SK-N-SH (cell line): Measurements from ENCODE around the gene RASGEF1C. TPM values are rescaled to one million over a fixed set of nuclear protein-coding genes. Genes with fewer than 3 reads are reported as not detected.
"Not testable (repeated sequence)": the region's sequence is repeated elsewhere in the genome, so short reads cannot be mapped to it uniquely, and the experiment has no call there.

Experiments
- CTCF ChIA-PET: fragments of 300-600, 350-600 bp; formaldehyde crosslinking; extraction: SDS; loops from one replicate; lab custom pipeline; 2021; lab: Yijun Ruan, JAX
- POLR2A ChIA-PET: fragments of 350-600 bp; sonication (Branson Sonifier 250); formaldehyde crosslinking; extraction: SDS; loops from one replicate; lab custom pipeline; 2020; ENCODE audit warnings: antibody characterized with exemption, inconsistent platforms; lab: Yijun Ruan, JAX
- DNase-seq: peaks from one replicate; pipeline ENCODE4 v3.0.0; 2012
- H2AFZ ChIP-seq: fragments of 200-600 bp; sonication (generic); 2 replicates; pipeline ENCODE4 v1.8.1; 2016; ENCODE audit warnings: antibody characterized with exemption, mild to moderate bottlenecking, low read depth
- H3F3A ChIP-seq: fragments of 200-600 bp; sonication (generic); replicated peaks from 2 replicates; pipeline ENCODE3; 2016; ENCODE audit warnings: antibody characterized with exemption, mild to moderate bottlenecking; ENCODE audit not compliant: insufficient read depth
- H3K27ac ChIP-seq, 2 experiments: fragments of 200-500 bp in 1 of 2; fragments of 200-600 bp in 1 of 2; sonication (Bioruptor generic) in 1 of 2; sonication (generic), shearing (Covaris generic) in 1 of 2; 2 replicates each; pipeline versions ENCODE4 v1.5.1 to v1.6.1; 2014 to 2016; ENCODE audit warnings: low read depth in 2 of 2, inconsistent platforms in 1 of 2, low read length in 1 of 2, mild to moderate bottlenecking in 1 of 2, mixed read lengths in 1 of 2
- H3K27me3 ChIP-seq: fragments of 200-600 bp; sonication (generic), shearing (Covaris generic); 2 replicates; pipeline ENCODE4 v1.6.1; 2016; ENCODE audit warnings: mixed run types; ENCODE audit not compliant: insufficient read depth
- H3K36me3 ChIP-seq, 2 experiments: fragments of 200-500 bp in 1 of 2; fragments of 200-600 bp in 1 of 2; sonication (Bioruptor generic) in 1 of 2; sonication (generic) in 1 of 2; replicated peaks in 1 of 2; 2 replicates each; pipeline versions ENCODE3 to v1.5.1; 2014 to 2016; ENCODE audit warnings: low read length in 1 of 2, mild to moderate bottlenecking in 1 of 2; ENCODE audit not compliant: insufficient read depth in 2 of 2, control insufficient read depth in 1 of 2
- H3K4me1 ChIP-seq, 2 experiments: fragments of 200-500 bp in 1 of 2; fragments of 200-600 bp in 1 of 2; sonication (Bioruptor generic) in 1 of 2; sonication (generic), shearing (Covaris generic) in 1 of 2; 2 replicates each; pipeline versions ENCODE4 v1.5.1 to v1.6.1; 2014 to 2016; ENCODE audit warnings: low read depth in 1 of 2, low read length in 1 of 2, mixed run types in 1 of 2; ENCODE audit not compliant: insufficient read depth in 2 of 2, control insufficient read depth in 1 of 2
- H3K4me2 ChIP-seq: fragments of 200-600 bp; sonication (generic), shearing (Covaris generic); 2 replicates; pipeline ENCODE4 v1.6.1; 2017; ENCODE audit warnings: mixed run types
- H3K4me3 ChIP-seq, 2 experiments: fragments of 200-500 bp in 1 of 2; fragments of 200-600 bp in 1 of 2; sonication (Bioruptor generic) in 1 of 2; sonication (generic), shearing (Covaris generic) in 1 of 2; 2 replicates each; pipeline versions ENCODE4 v1.5.1 to v1.8.1; 2014 to 2016; ENCODE audit warnings: low read depth in 2 of 2, inconsistent platforms in 1 of 2, low read length in 1 of 2, mild to moderate bottlenecking in 1 of 2, mixed read lengths in 1 of 2, moderate library complexity in 1 of 2
- H3K79me2 ChIP-seq: fragments of 200-600 bp; sonication (generic); 2 replicates; pipeline ENCODE4 v1.8.1; 2017; ENCODE audit warnings: mild to moderate bottlenecking; ENCODE audit not compliant: insufficient read depth
- H3K9ac ChIP-seq: fragments of 200-600 bp; sonication (generic); 2 replicates; pipeline ENCODE4 v1.6.1; 2017; ENCODE audit warnings: mixed run types
- H3K9me2 ChIP-seq: fragments of 200-600 bp; sonication (generic); 2 replicates; pipeline ENCODE4 v1.6.1; 2017; ENCODE audit warnings: mixed run types
- H3K9me3 ChIP-seq: fragments of 200-600 bp; sonication (generic); 2 replicates; pipeline ENCODE4 v1.6.1; 2017; ENCODE audit warnings: mixed run types, mild to moderate bottlenecking, moderate library complexity
- H4K20me1 ChIP-seq: fragments of 200-600 bp; sonication (generic); 2 replicates; pipeline ENCODE4 v1.6.1; 2017; ENCODE audit warnings: mild to moderate bottlenecking, mixed run types; ENCODE audit not compliant: insufficient read depth
- CHD2 ChIP-seq: fragments of 150-350 bp; IDR thresholded peaks from 2 replicates; pipeline ENCODE4 v1.6.1; 2018; ENCODE audit warnings: low read length; ENCODE audit not compliant: partially characterized antibody
- ELF1 ChIP-seq: IDR thresholded peaks from 2 replicates; pipeline ENCODE4 v1.4.0; 2012
- EP300 ChIP-seq, 2 experiments: IDR thresholded peaks; 2 replicates each; pipeline versions ENCODE4 v1.4.0 to v1.6.1; 2012; ENCODE audit warnings: borderline replicate concordance in 1 of 2, low read depth in 1 of 2, low read length in 1 of 2
- EZH2phosphoT487 ChIP-seq: fragments of 200-600 bp; sonication (generic); IDR thresholded peaks from 2 replicates; pipeline ENCODE4 v1.6.1; 2017; ENCODE audit warnings: low read depth, mixed run types, mild to moderate bottlenecking, antibody characterized with exemption, moderate library complexity, borderline replicate concordance
- FOSL2 ChIP-seq: IDR thresholded peaks from 2 replicates; pipeline ENCODE4 v1.4.0; 2012; ENCODE audit warnings: low read depth, mild to moderate bottlenecking, moderate library complexity, borderline replicate concordance
- GABPA ChIP-seq: IDR thresholded peaks from 2 replicates; pipeline ENCODE4 v1.4.0; 2012; ENCODE audit warnings: low read depth, mild to moderate bottlenecking
- GATA2 ChIP-seq: sonication (generic); formaldehyde crosslinking; IDR thresholded peaks from 2 replicates; pipeline ENCODE4 v1.5.0; 2020; ENCODE audit warnings: mild to moderate bottlenecking, missing genetic modification reagents
- IRF3 ChIP-seq: fragments of 150-350 bp; IDR thresholded peaks from 2 replicates; pipeline ENCODE4 v1.6.1; 2016; ENCODE audit warnings: mild to moderate bottlenecking, low read depth, low read length
- JUND ChIP-seq: IDR thresholded peaks from 2 replicates; pipeline ENCODE4 v1.4.0; 2012
- MAX ChIP-seq: IDR thresholded peaks from 2 replicates; pipeline ENCODE4 v1.4.0; 2012; ENCODE audit warnings: low read depth
- MEF2A ChIP-seq: IDR thresholded peaks from 2 replicates; pipeline ENCODE4 v1.4.0; 2012; ENCODE audit warnings: low read depth, borderline replicate concordance
- MXI1 ChIP-seq: IDR thresholded peaks from 2 replicates; pipeline ENCODE4 v1.6.1; 2012; ENCODE audit warnings: mild to moderate bottlenecking, low read depth, low read length, improper control_type of control experiment
- NFIC ChIP-seq: IDR thresholded peaks from 2 replicates; pipeline ENCODE4 v1.4.0; 2012; ENCODE audit warnings: borderline replicate concordance
- NRF1 ChIP-seq: IDR thresholded peaks from 2 replicates; pipeline ENCODE4 v1.6.1; 2012; ENCODE audit warnings: low read depth, mild to moderate bottlenecking, low read length
- POLR2AphosphoS5 ChIP-seq: IDR thresholded peaks from 2 replicates; pipeline ENCODE4 v1.6.1; 2012; ENCODE audit warnings: low read depth, low read length
- RAD21 ChIP-seq: IDR thresholded peaks from 2 replicates; pipeline ENCODE4 v1.6.1; 2012; ENCODE audit warnings: mild to moderate bottlenecking, low read length
- REST ChIP-seq: IDR thresholded peaks from 2 replicates; pipeline ENCODE4 v1.6.1; 2012; ENCODE audit warnings: mild to moderate bottlenecking, low read depth, low read length, moderate library complexity
- RXRA ChIP-seq: IDR thresholded peaks from 2 replicates; pipeline ENCODE4 v1.4.0; 2012; ENCODE audit warnings: low read depth, mild to moderate bottlenecking, borderline replicate concordance
- SIN3A ChIP-seq: IDR thresholded peaks from 2 replicates; pipeline ENCODE4 v1.6.1; 2012; ENCODE audit warnings: low read depth, mild to moderate bottlenecking, low read length, moderate library complexity, borderline replicate concordance
- SMC3 ChIP-seq: IDR thresholded peaks from 2 replicates; pipeline ENCODE4 v1.6.1; 2012; ENCODE audit warnings: low read depth, low read length, improper control_type of control experiment
- TCF12 ChIP-seq: IDR thresholded peaks from 2 replicates; pipeline ENCODE4 v1.4.0; 2012
- TEAD4 ChIP-seq: IDR thresholded peaks from 2 replicates; pipeline ENCODE4 v1.4.0; 2012; ENCODE audit warnings: mild to moderate bottlenecking, borderline replicate concordance; ENCODE audit not compliant: insufficient read depth
- USF1 ChIP-seq: IDR thresholded peaks from 2 replicates; pipeline ENCODE4 v1.4.0; 2012; ENCODE audit warnings: low read depth, borderline replicate concordance
- USF2 ChIP-seq: fragments of 150-350 bp; IDR thresholded peaks from 2 replicates; pipeline ENCODE4 v1.6.1; 2017; ENCODE audit warnings: antibody characterized with exemption, low read length, low read depth, borderline replicate concordance
- WGBS: methylation state at CpG from one replicate; pipeline ENCODE4 v1.1.6; 2017; ENCODE audit warnings: low lambda C conversion rate; 5-methylcytosine and 5-hydroxymethylcytosine counted together
- polyA plus RNA-seq, 3 experiments: library from polyadenylated mRNA; depleted of rRNA; stranded (reverse); fragments of >200 nt; gene quantifications; 2 replicates each; pipeline ENCODE4 v1.2.3, GENCODE V29; 2012

RASGEF1C gene
- polyA plus RNA-seq, 1 of the 3 experiments (the other 2 are of a cell fraction): not detected

- no peak for TF ChIP-seq TEAD4
- TF ChIP-seq USF1: no peak
- no peak for TF ChIP-seq EZH2phosphoT487
- no peak for TF ChIP-seq IRF3
- TF ChIP-seq POLR2AphosphoS5: peak; percentile 36; the same call in 1 of the 2 replicates
- TF ChIP-seq USF2: no peak
- no peak for TF ChIP-seq RXRA
- no peak for TF ChIP-seq MEF2A
- TF ChIP-seq NRF1: no peak
- no peak for TF ChIP-seq NFIC
- TF ChIP-seq ELF1: no peak
- no peak for TF ChIP-seq FOSL2
- TF ChIP-seq GATA2 (CRISPR knock-in tag): no peak
- TF ChIP-seq TCF12: no peak
- TF ChIP-seq MAX: no peak
- no peak for TF ChIP-seq GABPA
- TF ChIP-seq SMC3: peak; percentile 66
- no peak for TF ChIP-seq MXI1
- TF ChIP-seq EP300 (IDR thresholded peaks at IDR 0.05; ENCODE audit: borderline replicate concordance in 1 of 2, low read depth in 1 of 2, low read length in 1 of 2): no peak; a peak in 1 of 4 replicates
- no peak for TF ChIP-seq REST
- no peak for TF ChIP-seq JUND
- peak; percentile 87 for TF ChIP-seq CHD2
- TF ChIP-seq RAD21: peak; percentile 65
- 0 out of 2 replicates have a peak, but pooled peaks have one; percentile 49 for TF ChIP-seq SIN3A
Observed at GRCh38 chr5:180090098-180090768, 118.8 kb downstream of the RASGEF1C start (continued).

- H3K79me2 ChIP-seq, H3K36me3 ChIP-seq, DNase-seq, H3K27ac ChIP-seq, H4K20me1 ChIP-seq, H3F3A ChIP-seq, H3K27me3 ChIP-seq, H3K9ac ChIP-seq, POLR2A ChIA-PET, H3K4me1 ChIP-seq, H3K9me2 ChIP-seq, H3K9me3 ChIP-seq: not testable (repeated sequence)
- H3K4me2 ChIP-seq: peak overlapping the region; percentile 85; the same call in 1 of the 2 replicates
- CTCF ChIA-PET: interaction anchor here (0.6 to 2.9 kb wide), 7 partner anchors 9 to 223 kb away, joined by 3 to 22 read pairs (median 5); partner anchors contain the start of genes RNF130 and TBC1D9B
- H3K4me3 ChIP-seq: peak overlapping the region in 1 of 2 experiments; percentile 49; a peak in 3 of 4 replicates
- WGBS: 81% methylated on average over 18 of the region's 18 CpGs
- H2AFZ ChIP-seq: peak overlapping the region; percentile 99; the same call in 1 of the 2 replicates
Observed at GRCh38 chr5:180089628-180090027, 119.4 kb downstream of the RASGEF1C start.
